SK-N-SH (cell line): ENCODE measurements around the gene AFAP1L2. TPM values are rescaled to one million over a fixed set of nuclear protein-coding genes. Genes with fewer than 3 reads are reported as not detected.

ENCODE experiments used
- CTCF ChIA-PET: fragments of 300-600, 350-600 bp; formaldehyde crosslinking; extraction: SDS; loops from one replicate; lab custom pipeline; 2021; lab: Yijun Ruan, JAX
- POLR2A ChIA-PET: fragments of 350-600 bp; sonication (Branson Sonifier 250); formaldehyde crosslinking; extraction: SDS; loops from one replicate; lab custom pipeline; 2020; ENCODE audit warnings: antibody characterized with exemption, inconsistent platforms; lab: Yijun Ruan, JAX
- DNase-seq: peaks from one replicate; pipeline ENCODE4 v3.0.0; 2012
- H2AFZ ChIP-seq: fragments of 200-600 bp; sonication (generic); 2 replicates; pipeline ENCODE4 v1.8.1; 2016; ENCODE audit warnings: antibody characterized with exemption, mild to moderate bottlenecking, low read depth
- H3F3A ChIP-seq: fragments of 200-600 bp; sonication (generic); replicated peaks from 2 replicates; pipeline ENCODE3; 2016; ENCODE audit warnings: antibody characterized with exemption, mild to moderate bottlenecking; ENCODE audit not compliant: insufficient read depth
- H3K27ac ChIP-seq, 2 experiments: fragments of 200-500 bp in 1 of 2; fragments of 200-600 bp in 1 of 2; sonication (Bioruptor generic) in 1 of 2; sonication (generic), shearing (Covaris generic) in 1 of 2; 2 replicates each; pipeline versions ENCODE4 v1.5.1 to v1.6.1; 2014 to 2016; ENCODE audit warnings: low read depth in 2 of 2, inconsistent platforms in 1 of 2, low read length in 1 of 2, mild to moderate bottlenecking in 1 of 2, mixed read lengths in 1 of 2
- H3K27me3 ChIP-seq: fragments of 200-600 bp; sonication (generic), shearing (Covaris generic); 2 replicates; pipeline ENCODE4 v1.6.1; 2016; ENCODE audit warnings: mixed run types; ENCODE audit not compliant: insufficient read depth
- H3K36me3 ChIP-seq, 2 experiments: fragments of 200-500 bp in 1 of 2; fragments of 200-600 bp in 1 of 2; sonication (Bioruptor generic) in 1 of 2; sonication (generic) in 1 of 2; replicated peaks in 1 of 2; 2 replicates each; pipeline versions ENCODE3 to v1.5.1; 2014 to 2016; ENCODE audit warnings: low read length in 1 of 2, mild to moderate bottlenecking in 1 of 2; ENCODE audit not compliant: insufficient read depth in 2 of 2, control insufficient read depth in 1 of 2
- H3K4me1 ChIP-seq, 2 experiments: fragments of 200-500 bp in 1 of 2; fragments of 200-600 bp in 1 of 2; sonication (Bioruptor generic) in 1 of 2; sonication (generic), shearing (Covaris generic) in 1 of 2; 2 replicates each; pipeline versions ENCODE4 v1.5.1 to v1.6.1; 2014 to 2016; ENCODE audit warnings: low read depth in 1 of 2, low read length in 1 of 2, mixed run types in 1 of 2; ENCODE audit not compliant: insufficient read depth in 2 of 2, control insufficient read depth in 1 of 2
- H3K4me2 ChIP-seq: fragments of 200-600 bp; sonication (generic), shearing (Covaris generic); 2 replicates; pipeline ENCODE4 v1.6.1; 2017; ENCODE audit warnings: mixed run types
- H3K4me3 ChIP-seq, 2 experiments: fragments of 200-500 bp in 1 of 2; fragments of 200-600 bp in 1 of 2; sonication (Bioruptor generic) in 1 of 2; sonication (generic), shearing (Covaris generic) in 1 of 2; 2 replicates each; pipeline versions ENCODE4 v1.5.1 to v1.8.1; 2014 to 2016; ENCODE audit warnings: low read depth in 2 of 2, inconsistent platforms in 1 of 2, low read length in 1 of 2, mild to moderate bottlenecking in 1 of 2, mixed read lengths in 1 of 2, moderate library complexity in 1 of 2
- H3K79me2 ChIP-seq: fragments of 200-600 bp; sonication (generic); 2 replicates; pipeline ENCODE4 v1.8.1; 2017; ENCODE audit warnings: mild to moderate bottlenecking; ENCODE audit not compliant: insufficient read depth
- H3K9ac ChIP-seq: fragments of 200-600 bp; sonication (generic); 2 replicates; pipeline ENCODE4 v1.6.1; 2017; ENCODE audit warnings: mixed run types
- H3K9me2 ChIP-seq: fragments of 200-600 bp; sonication (generic); 2 replicates; pipeline ENCODE4 v1.6.1; 2017; ENCODE audit warnings: mixed run types
- H3K9me3 ChIP-seq: fragments of 200-600 bp; sonication (generic); 2 replicates; pipeline ENCODE4 v1.6.1; 2017; ENCODE audit warnings: mixed run types, mild to moderate bottlenecking, moderate library complexity
- H4K20me1 ChIP-seq: fragments of 200-600 bp; sonication (generic); 2 replicates; pipeline ENCODE4 v1.6.1; 2017; ENCODE audit warnings: mild to moderate bottlenecking, mixed run types; ENCODE audit not compliant: insufficient read depth
- EP300 ChIP-seq, 2 experiments: IDR thresholded peaks; 2 replicates each; pipeline versions ENCODE4 v1.4.0 to v1.6.1; 2012; ENCODE audit warnings: borderline replicate concordance in 1 of 2, low read depth in 1 of 2, low read length in 1 of 2
- EZH2phosphoT487 ChIP-seq: fragments of 200-600 bp; sonication (generic); IDR thresholded peaks from 2 replicates; pipeline ENCODE4 v1.6.1; 2017; ENCODE audit warnings: low read depth, mixed run types, mild to moderate bottlenecking, antibody characterized with exemption, moderate library complexity, borderline replicate concordance
- FOSL2 ChIP-seq: IDR thresholded peaks from 2 replicates; pipeline ENCODE4 v1.4.0; 2012; ENCODE audit warnings: low read depth, mild to moderate bottlenecking, moderate library complexity, borderline replicate concordance
- JUND ChIP-seq: IDR thresholded peaks from 2 replicates; pipeline ENCODE4 v1.4.0; 2012
- NFIC ChIP-seq: IDR thresholded peaks from 2 replicates; pipeline ENCODE4 v1.4.0; 2012; ENCODE audit warnings: borderline replicate concordance
- RAD21 ChIP-seq: IDR thresholded peaks from 2 replicates; pipeline ENCODE4 v1.6.1; 2012; ENCODE audit warnings: mild to moderate bottlenecking, low read length
- RFX5 ChIP-seq: IDR thresholded peaks from 2 replicates; pipeline ENCODE4 v1.6.1; 2012; ENCODE audit warnings: mild to moderate bottlenecking, improper control_type of control experiment, low read length
- SIN3A ChIP-seq: IDR thresholded peaks from 2 replicates; pipeline ENCODE4 v1.6.1; 2012; ENCODE audit warnings: low read depth, mild to moderate bottlenecking, low read length, moderate library complexity, borderline replicate concordance
- SMC3 ChIP-seq: IDR thresholded peaks from 2 replicates; pipeline ENCODE4 v1.6.1; 2012; ENCODE audit warnings: low read depth, low read length, improper control_type of control experiment
- TEAD4 ChIP-seq: IDR thresholded peaks from 2 replicates; pipeline ENCODE4 v1.4.0; 2012; ENCODE audit warnings: mild to moderate bottlenecking, borderline replicate concordance; ENCODE audit not compliant: insufficient read depth
- WGBS: methylation state at CpG from one replicate; pipeline ENCODE4 v1.1.6; 2017; ENCODE audit warnings: low lambda C conversion rate; 5-methylcytosine and 5-hydroxymethylcytosine counted together
- polyA plus RNA-seq, 3 experiments: library from polyadenylated mRNA; depleted of rRNA; stranded (reverse); fragments of >200 nt; gene quantifications; 2 replicates each; pipeline ENCODE4 v1.2.3, GENCODE V29; 2012
- TF ChIP-seq, protein P1 (sequence below): IDR thresholded peaks from 2 replicates; pipeline ENCODE4 v1.6.1; 2012; ENCODE audit warnings: mild to moderate bottlenecking, low read depth, low read length, moderate library complexity
- TF ChIP-seq, protein P2 (sequence below): IDR thresholded peaks from 2 replicates; pipeline ENCODE4 v1.4.0; 2012; ENCODE audit warnings: low read depth

Gene AFAP1L2
- polyA plus RNA-seq, 1 of the 3 experiments (the other 2 are of a cell fraction) = 0.54 TPM

GRCh38 chr10:114420811-114421485, 16.6 kb upstream of the AFAP1L2 start:
- WGBS = 83% methylated on average over 4 of the region's 4 CpGs
- H3K9me2 ChIP-seq = no peaks in the 10 kb centered on the region
- ChIA-PET POLR2A (no interaction called here), CTCF (no interaction called here)
- H3K4me2 ChIP-seq = no peak overlapping the region
- H3F3A ChIP-seq = no peaks in the 10 kb centered on the region
- H2AFZ ChIP-seq = no peak overlapping the region
- no peak overlapping the region for H3K4me3 ChIP-seq
- no peaks in the 10 kb centered on the region for H3K9me3 ChIP-seq
- H4K20me1 ChIP-seq = no peaks in the 10 kb centered on the region
- H3K27me3 ChIP-seq = peaks cover 6% of the 10 kb centered on the region; the same call in 1 of the 2 replicates
- no peaks in the 10 kb centered on the region for H3K36me3 ChIP-seq
- no peak overlapping the region for H3K27ac ChIP-seq
- no peak for TF ChIP-seq SMC3
- TF ChIP-seq, protein P1, sequence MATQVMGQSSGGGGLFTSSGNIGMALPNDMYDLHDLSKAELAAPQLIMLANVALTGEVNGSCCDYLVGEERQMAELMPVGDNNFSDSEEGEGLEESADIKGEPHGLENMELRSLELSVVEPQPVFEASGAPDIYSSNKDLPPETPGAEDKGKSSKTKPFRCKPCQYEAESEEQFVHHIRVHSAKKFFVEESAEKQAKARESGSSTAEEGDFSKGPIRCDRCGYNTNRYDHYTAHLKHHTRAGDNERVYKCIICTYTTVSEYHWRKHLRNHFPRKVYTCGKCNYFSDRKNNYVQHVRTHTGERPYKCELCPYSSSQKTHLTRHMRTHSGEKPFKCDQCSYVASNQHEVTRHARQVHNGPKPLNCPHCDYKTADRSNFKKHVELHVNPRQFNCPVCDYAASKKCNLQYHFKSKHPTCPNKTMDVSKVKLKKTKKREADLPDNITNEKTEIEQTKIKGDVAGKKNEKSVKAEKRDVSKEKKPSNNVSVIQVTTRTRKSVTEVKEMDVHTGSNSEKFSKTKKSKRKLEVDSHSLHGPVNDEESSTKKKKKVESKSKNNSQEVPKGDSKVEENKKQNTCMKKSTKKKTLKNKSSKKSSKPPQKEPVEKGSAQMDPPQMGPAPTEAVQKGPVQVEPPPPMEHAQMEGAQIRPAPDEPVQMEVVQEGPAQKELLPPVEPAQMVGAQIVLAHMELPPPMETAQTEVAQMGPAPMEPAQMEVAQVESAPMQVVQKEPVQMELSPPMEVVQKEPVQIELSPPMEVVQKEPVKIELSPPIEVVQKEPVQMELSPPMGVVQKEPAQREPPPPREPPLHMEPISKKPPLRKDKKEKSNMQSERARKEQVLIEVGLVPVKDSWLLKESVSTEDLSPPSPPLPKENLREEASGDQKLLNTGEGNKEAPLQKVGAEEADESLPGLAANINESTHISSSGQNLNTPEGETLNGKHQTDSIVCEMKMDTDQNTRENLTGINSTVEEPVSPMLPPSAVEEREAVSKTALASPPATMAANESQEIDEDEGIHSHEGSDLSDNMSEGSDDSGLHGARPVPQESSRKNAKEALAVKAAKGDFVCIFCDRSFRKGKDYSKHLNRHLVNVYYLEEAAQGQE = no peak
- TF ChIP-seq FOSL2 = no peak
- no peak for TF ChIP-seq TEAD4
- TF ChIP-seq, all 33 proteins: peak for 0
- no peaks in the 10 kb centered on the region for H3K79me2 ChIP-seq
- H3K4me1 ChIP-seq = no peaks in the 10 kb centered on the region
- H3K9ac ChIP-seq = no peak overlapping the region
- DNase-seq = no peak

GRCh38 chr10:114418109-114418508, 13.8 kb upstream of the AFAP1L2 start:
- Histone ChIP-seq H3K4me2 (no peak overlapping the region), H3K9me2 (no peaks in the 10 kb centered on the region), H3K4me3 (no peak overlapping the region), H2AFZ (no peak overlapping the region), H3K9me3 (no peaks in the 10 kb centered on the region), H3K27ac (no peak overlapping the region), H3K4me1 (no peaks in the 10 kb centered on the region), H3K27me3 (peaks cover 6% of the 10 kb centered on the region; the same call in 1 of the 2 replicates), H3F3A (no peaks in the 10 kb centered on the region), H3K36me3 (no peaks in the 10 kb centered on the region), H4K20me1 (no peaks in the 10 kb centered on the region), H3K79me2 (no peaks in the 10 kb centered on the region), H3K9ac (no peak overlapping the region)
- TF ChIP-seq EP300 (IDR thresholded peaks at IDR 0.05; ENCODE audit: borderline replicate concordance in 1 of 2, low read depth in 1 of 2, low read length in 1 of 2) (no peak), SIN3A (no peak), JUND (no peak), RFX5 (no peak), RAD21 (no peak), NFIC (no peak), EZH2phosphoT487 (no peak)
- TF ChIP-seq, protein P2, sequence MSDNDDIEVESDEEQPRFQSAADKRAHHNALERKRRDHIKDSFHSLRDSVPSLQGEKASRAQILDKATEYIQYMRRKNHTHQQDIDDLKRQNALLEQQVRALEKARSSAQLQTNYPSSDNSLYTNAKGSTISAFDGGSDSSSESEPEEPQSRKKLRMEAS = no peak
- CTCF ChIA-PET = interaction anchor here (1.2 kb wide), 1 partner anchor 19 kb away, joined by 3 read pairs; no protein-coding TSS in a partner anchor
- POLR2A ChIA-PET = no interaction called here
- WGBS = 62% methylated on average over 1 of the region's 1 CpG
- DNase-seq = no peak
